GM23248 (cell line): ENCODE data around the gene TCHP.

Experiments
- EZH2 ChIP-seq: fragments of 200-600 bp; sonication (generic); IDR thresholded peaks from 2 replicates; pipeline ENCODE4 v1.6.1; 2018; ENCODE audit warnings: antibody characterized with exemption, mild to moderate bottlenecking; ENCODE audit not compliant: insufficient read depth, poor library complexity, severe bottlenecking
- EZH2phosphoT487 ChIP-seq: fragments of 200-600 bp; sonication (generic); IDR thresholded peaks from 2 replicates; pipeline ENCODE4 v1.6.1; 2018; ENCODE audit warnings: antibody characterized with exemption, moderate library complexity, mild to moderate bottlenecking, low read depth; ENCODE audit not compliant: insufficient read depth

DNA sequence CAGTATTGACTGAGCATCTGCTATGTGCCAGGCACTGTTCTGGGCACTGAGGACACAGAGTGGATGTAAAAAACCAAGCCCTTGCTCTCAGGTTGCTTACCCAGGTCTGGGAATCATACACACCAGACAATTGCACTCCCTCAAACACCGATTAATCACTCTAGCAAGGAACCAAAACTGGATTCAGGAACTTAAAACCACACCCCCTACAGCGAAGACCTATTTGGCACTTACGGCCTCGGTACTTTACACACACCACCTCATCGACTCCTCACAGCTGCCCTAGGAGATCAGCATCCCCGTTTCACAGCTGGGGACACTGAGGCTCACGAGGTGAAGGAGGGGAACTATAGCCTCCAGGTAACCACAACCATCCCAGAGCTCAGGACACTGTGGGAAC, 21.3 kb upstream of the TCHP start:
- no peak for TF ChIP-seq EZH2phosphoT487
- no peak for TF ChIP-seq EZH2
